D341Med (cell line): Measurements from ENCODE around the gene PRKN.
A peak's percentile ranks its signal among the peaks of the same experiment; 100 is the strongest.

Source experiments
- DNase-seq: peaks from one replicate; pipeline ENCODE4 v3.0.0; 2012; ENCODE audit warnings: low spot score

PRKN gene

DNA sequence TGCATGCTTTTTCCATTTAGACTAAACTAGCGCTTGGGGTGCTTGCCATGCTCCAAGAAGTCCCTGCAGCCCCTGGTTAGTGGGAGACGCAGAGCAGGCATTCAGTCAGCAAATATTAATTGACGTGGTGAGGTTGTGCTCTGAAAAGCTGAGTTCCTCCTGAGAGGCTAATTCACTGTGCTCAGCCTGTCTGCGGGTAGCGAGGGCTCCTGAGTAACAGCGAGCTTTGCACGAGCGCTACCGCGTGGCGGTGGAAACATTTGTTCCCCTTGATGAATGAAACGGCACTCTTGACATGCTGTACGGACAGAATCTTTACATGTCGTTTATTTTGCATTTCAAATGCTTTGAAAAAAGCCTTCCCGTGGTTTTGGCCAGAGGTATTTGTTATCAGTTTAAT is 1283.1 kb downstream of the PRKN start:
- no peak for DNase-seq

DNA sequence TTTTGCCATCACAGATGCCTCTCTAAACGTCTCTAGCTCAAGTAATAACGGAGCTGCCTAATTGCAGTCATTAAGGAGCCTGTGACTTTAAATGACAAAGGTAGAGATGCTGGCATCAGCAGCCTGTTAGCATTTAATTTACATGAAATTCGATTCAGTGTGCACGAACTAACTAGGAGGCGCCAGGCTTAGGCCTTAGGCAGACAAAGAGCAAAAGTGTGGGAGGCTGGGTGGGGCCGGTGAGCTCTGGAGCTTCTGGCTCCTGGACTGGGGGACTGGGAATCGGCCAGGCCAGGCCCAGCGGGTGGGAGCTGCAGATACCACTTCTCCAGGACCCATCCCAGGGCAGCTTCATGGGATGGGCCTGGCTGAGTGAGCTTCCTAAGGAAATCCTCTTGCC is 1283.7 kb downstream of the PRKN start:
- DNase-seq = no peak

DNA sequence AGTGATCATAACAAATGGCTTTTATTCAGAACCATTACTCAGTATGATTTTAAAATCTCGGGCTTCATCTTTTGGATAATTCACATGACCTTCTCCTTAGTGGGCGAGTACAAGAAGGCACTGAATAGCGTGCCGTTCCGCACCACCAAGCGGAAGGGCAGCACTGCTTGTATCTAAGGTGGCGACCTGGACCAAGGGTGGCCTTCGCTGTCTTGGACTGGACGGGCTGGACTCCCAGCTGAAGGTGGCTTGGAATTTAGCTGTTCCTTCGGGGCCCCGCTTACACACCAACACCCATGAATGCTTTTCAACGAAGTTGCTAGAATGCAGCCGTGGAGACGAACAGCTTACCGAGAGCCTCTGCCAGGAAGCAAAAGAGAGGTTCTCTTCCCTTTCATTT is 1285.1 kb downstream of the PRKN start:
- DNase-seq = no peak

DNA sequence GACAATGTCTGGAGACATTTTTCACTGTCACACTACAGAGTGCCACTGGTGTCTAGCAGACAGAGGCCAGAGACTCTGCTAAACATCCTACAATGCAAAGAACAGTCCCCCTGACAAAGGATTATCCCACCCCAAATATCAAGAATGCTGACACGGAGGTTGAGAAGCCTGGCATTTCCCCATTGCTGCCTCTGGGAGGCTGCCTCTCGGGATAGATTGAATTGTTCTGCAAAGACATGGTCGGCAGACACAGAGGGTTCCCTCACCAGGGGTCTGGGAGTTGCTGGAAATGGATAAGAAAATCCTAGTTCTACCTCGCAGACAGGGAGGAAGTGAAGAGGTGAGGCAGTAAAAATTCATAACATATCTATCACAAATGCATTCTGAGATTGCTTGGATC is 1287.3 kb downstream of the PRKN start:
- DNase-seq = no peak

DNA sequence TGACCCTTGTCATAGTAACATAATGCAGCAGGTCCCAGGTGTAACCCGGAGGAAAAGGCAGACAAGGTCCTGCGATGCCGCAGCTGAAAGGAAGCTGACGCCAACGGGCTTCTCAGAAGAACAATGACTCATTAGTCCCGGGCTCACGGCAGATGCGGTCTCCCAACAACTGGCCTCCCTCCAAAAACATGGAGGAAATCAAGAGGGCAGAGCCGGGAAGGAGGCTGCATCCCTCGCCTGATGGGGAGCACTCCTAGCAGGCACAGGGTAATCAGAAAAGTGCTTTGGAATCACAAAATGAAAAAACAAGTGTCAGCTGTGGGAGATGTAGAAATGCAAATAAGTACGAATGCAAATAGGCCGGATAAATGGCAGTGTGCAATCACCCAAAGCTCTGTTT is 1288.5 kb downstream of the PRKN start:
- DNase-seq = no peak

DNA sequence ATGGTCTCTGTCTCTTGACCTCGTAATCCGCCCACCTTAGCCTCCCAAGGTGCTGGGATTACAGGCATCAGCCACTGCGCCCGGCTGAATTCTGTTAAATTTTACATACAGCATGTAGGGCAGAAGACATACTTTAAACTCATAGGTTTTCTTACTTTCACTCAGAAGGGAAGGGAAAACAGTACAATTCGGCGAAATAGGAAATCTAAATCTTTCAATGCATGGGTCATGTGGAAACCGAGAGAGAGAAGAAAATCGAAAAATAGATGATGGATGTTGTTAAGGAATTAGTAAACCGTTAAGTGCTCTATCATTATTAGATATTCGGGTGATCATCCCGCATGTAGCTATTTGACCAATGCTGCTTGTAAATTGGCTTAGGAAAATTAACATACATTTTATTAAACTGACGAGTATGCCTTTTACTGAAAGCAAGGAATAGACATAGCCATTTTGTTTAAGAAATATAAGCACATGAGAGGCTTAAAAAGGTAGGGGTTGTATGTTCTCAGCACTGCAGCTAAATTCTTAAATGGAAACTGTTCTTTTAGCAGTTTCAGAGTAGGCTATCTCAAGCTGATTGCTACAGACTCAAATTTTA is 1289.0 kb downstream of the PRKN start:
- DNase-seq = no peak

DNA sequence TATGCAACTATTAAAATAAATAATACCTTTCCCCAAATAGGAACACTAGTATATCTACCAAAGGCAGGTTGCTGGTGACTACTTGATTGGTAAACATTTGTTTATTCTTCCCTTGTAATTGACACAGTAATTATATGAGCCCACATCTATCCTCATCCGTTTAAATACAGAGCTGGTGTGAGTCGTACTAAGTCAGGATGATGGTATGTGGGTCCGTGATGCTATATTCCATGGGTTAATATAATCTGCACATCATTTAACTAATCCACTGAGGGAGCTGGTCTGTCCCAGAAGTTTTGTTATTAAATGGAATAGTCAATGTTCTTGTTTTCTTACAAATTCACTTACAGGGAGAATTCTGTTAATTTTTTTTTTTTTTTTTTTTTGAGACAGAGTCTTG is 1289.7 kb downstream of the PRKN start:
- DNase-seq = no peak

DNA sequence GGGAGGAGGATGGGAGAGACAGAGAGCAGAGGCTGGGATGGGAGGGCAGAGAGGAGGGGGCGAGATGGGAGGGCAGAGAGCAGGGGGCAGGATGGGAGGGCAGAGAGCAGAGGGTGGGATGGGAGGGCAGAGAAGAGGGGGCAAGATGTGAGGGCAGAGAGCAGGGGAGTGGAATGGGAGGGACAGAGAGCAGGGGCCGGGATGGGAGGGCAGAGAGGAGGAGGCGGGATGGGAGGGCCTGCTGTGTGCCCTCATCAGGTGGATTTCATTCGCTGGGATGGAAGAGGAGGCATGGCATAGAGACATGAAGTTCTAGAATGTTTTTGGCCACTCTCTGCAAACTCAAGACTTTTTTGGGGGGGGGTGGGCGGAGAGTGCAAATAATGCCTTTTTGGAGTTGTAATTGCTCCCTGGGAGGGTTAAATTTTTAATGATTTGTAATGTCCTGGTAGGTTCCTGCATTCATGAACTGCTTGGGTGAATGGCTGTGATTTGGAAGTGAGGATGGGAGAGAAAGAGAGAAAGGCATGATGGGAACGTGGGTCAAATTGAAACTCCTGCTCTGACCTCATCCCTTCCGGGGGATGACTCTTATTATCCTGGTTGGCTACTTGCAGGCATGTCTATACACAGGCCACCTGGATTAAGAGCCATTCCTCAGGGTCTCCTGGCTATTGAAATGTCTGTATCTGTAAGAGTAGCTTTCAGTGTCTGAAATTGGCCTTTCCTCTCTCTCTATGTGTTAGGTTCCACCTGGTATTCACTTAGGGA is 1291.3 kb downstream of the PRKN start:
- DNase-seq = no peak

DNA sequence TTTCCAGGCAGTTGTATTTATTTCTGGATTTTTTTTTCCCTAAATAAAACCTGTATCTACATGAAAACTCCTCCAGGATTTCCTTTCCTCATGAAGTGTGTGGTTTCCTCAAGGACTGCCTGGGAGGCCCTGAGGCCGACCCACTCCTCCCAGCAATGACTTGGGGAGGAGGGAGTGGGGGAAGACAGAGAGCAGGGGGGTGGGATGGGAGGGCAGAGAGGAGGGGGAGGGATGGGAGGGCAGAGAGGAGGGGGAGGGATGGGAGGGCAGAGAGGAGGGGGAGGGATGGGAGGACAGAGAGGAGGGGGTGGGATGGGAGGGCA is 1291.9 kb downstream of the PRKN start:
- DNase-seq = no peak

DNA sequence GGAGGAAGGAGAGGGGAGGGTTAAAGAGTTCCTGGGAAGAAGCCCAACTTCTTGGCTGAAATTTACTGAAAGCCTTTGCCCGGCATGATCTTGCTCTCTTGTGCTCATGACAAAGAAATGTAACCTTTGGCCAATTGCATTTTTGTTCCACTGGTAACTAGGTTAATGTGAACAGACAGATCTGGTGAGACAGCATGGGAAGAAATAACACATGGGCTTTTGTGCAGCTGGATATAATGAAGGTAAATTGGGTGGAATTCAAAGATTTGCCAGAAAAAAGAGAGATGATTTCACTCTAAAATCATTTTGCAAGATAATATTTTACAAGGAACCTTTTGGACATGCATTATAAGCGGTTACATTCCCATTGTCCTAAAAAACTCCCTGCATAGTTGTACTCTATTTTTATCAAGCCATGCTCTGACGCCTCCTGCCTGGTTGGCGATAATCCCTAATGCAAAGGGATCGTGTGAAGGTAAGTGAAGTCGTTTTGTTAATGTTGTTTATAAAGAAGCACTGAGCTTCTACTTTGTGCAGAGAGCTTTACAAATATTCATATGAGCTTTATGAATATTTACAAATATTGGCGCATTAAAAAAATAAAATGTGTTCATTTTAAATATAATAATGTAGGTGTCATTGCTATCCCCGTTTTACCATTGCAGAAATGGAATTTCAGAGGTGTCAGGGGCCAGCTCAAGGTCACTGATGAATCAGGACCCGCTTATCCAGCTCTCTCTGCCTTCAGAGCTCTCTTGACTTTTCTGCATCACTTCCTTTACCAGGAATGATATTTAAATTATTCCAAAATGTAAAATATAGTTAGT is 1292.4 kb downstream of the PRKN start:
- DNase-seq = no peak

DNA sequence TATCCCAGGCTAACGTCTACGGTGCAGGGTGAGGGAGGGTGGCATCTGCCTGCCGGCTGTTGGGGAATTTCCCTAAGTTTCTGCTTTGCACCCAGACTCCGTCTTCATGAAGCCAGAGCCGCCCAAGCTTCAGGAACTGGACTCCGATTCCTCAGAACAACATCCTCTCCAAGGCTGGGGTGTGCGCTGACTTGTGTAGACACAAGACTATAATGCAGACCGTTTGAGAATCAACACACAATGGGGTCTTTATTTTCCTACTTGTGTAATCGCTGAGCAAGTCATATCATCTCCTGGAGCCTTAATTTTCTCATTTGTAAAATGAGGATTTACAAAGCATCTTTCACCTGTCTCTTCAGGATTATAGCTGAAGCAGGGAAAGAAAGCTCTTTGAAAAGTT is 1293.2 kb downstream of the PRKN start:
- DNase-seq = no peak

DNA sequence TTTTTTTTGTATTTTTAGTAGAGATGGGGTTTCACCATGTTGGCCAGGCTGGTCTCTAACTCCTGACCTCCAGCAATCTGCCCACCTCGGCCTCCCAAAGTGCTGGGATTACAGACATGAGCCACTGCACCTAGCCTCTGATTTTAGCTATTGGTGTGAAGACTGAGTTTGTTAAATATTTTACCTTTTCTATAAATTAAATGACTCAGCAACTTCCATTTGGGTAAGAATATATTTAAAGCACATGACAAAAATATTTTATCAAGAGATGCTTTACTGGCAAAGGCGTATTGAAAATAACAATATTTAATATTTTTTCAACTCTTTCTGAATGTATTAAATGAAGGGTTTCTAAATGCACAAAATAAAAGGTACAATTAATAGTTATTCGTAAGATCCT is 1295.0 kb downstream of the PRKN start:
- no peak for DNase-seq

DNA sequence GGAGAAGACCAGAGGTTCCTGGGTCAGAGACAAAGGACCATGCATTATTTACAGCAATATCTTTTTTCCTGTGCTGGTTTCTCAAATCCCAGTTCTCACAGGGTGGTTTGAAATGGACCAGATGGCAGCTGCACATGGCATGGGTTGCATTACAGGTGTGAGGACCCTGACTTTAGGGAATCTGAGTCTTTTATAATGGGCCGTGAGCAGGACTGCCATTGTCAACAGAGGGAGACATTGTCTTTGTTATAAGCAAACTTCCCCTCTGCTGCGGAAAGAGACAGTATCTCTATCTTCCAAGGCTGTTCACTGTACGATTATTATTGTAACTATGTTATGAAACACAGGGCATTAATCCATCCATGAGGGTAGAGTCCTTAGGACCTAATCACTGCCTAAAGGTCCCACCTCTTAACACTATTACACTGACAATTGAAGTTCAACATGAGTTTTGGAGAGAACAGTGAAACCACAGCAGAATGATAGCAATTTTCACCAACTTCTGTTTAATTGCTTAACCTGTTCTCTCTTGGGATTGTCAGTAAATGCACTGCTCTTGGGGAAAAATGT is 1297.6 kb downstream of the PRKN start:
- DNase-seq = no peak

DNA sequence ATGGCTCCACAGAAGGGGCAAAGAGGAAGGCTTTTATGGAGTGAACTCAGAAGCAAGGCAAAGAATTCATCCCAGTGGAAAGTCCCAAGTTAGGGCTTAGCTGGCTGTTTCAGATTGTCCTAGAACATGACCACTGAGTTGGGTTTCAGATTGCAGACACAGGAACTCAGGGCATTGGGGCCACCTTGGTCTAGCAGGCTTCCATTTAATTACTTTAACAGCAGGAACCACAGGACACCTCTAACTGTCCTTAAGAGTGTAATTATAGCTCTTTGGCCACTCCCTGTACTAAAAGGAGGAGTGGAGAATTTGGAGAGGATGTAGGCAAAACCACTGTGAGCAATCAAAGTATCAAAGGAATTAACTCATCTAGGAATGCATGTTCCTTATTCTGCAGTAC is 1303.1 kb downstream of the PRKN start:
- DNase-seq = no peak

DNA sequence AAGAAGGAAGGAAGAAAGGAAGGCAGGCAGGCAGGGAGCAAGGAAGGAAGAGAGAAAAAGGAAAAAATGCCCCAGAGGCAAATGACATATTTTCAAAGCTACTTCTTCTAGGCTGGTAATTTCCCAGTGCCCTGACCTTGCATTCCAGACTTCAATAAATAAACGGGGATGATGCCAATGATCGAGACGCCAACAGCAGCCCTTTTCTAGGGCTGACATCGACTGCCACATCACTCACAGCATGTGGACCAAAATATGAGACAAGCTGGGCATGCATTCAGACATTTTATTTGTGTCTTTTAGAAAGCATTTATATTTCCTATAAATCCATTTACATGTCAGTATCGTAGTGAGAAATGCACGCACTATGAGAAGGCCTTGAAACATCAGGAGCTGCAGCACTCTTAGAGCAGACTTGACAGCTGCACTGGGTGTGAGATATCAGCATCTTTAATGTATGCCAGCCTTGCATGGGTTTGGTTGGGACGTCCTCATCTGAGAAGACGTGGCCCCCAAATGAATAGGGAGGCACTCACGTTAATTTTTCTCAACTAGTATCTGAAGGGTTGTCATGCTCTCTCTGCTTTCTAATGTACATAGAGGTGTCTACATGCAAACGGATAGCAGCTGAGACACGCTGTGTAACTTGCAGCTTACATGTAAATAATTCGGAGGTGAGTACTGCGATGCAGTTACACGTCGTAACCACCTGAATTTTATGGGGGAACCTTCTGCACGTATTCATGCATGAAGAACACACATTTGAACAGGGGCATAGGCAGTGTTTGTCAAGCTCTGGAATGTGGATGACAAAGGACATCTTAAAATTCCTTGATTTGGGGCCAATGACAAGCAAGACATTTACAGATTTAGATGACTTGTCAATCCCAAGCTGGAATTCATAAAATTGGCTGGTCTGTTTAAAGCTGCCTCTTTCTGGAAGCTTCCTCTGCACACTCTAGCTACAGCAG is 1304.6 kb downstream of the PRKN start:
- DNase-seq = no peak

DNA sequence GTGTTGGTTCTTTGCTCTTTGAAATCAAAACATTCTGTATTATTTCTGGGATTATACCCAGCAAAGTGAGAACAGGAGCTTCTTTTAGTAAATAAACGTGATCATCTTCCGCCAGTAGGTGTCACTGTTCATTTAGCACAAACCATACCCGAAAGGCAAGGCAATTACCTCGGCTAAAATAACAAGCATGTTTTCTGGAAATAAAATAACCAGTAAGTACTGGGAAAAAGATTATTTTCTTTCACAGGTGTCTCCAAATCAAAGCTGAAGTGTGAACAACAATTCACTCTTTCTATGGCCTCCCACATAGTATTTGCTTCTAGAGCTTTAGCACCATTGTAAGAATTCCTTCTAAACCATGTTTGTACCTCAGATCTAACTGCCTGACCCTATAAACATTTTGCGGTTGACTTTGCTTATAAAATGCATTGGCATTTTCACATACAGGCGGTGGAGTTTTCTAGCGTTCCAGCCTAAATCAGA is 1309.1 kb downstream of the PRKN start:
- DNase-seq = peak; percentile 58

DNA sequence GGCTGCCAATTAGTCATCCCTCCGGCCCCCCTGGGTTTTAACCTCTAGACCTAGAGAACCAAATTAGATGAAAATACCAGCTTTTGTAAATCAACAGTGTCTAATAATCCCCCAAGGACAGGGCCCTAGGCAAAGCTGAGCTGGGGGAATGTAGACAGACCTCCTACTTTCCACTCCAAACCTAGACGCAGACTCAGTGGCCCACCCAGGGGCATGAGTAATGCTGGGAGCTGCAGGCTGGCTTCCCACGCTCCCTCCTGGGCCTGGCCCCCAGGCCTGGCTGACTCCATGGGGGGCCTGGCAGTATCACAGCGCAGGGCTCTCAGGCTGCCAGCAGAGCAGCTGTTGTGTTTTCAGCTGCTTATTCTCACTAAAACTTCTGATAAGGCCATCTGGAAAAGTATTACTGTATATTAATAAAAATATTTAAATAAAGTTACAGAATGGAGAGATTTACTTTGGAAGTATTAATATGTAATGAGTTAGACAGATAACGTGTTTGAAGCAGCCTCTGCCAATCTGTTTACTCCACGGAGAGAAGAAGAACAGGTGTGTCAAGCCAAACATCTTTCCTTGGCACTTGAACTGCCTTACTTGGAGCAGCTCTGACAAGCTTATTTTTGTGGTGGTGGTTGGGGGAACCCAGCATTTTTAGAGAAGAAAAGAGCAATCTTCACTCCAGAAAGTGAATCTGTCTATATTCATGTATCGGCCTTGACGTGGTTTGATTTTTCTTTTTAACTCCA is 1309.7 kb downstream of the PRKN start:
- no peak for DNase-seq

DNA sequence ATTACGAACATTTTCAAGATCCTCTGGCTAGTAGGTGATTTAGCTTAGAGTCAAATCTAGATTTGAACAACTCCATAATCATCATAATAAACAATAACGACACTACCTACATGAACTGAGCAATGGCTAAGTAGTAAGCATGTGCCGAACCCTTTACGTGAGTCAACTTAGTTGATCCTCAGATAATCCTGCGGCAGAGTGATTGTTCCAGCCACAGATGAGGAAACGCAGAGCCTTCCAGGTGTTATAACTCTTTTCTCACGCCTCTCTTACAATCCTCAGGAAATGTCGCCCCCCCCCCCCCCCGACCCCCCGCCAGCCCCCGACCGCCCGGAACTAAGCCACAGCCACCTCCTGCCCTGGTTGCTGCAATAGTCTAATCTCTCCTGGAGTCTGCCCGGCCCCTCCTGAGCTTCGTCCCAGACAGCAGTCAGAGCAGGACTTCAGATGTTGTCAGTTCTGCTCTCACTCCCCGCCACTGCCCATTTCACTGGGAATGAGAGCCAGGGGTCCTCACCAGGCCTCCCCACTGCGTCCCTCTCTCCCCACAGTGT is 1312.2 kb downstream of the PRKN start:
- DNase-seq = no peak

DNA sequence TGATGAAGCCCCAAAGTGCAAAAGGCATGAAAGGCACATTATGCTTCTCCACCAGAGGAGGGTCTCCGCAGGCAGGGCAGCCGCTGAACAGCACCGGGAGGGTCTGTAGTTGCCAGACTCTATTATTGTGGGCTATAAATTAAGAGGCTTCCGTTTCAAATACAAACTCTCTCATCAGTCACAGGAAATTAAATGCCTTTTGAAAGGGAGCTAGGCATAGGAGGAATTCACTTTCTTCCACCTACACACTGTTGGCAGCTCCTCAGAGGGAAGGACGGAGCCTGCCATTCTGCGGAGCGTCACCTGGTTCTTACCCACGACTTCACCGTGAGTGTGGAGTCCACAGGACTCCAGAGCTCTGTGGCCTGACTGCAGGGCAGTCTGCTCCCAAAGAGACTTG is 1312.9 kb downstream of the PRKN start:
- DNase-seq = no peak

DNA sequence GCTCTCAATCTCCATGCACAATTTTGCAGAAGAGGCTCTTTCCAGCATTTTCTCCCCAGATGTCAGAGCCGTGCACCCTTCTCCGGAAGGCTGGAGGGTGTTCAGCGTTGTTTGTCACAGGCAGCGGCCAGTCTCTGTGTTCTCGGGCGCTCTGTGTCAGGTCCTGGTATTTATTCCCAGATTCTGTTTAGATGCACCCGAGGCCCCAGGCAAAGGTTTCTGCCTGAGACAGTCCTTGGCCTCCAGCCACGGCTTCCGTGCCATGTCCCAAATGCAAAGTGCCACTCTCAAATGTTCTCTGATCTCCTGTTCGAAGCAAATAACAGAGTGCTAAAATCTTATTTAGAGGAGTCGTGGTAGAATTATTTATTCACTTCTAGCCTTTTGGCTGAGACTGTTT is 1313.4 kb downstream of the PRKN start:
- no peak for DNase-seq

DNA sequence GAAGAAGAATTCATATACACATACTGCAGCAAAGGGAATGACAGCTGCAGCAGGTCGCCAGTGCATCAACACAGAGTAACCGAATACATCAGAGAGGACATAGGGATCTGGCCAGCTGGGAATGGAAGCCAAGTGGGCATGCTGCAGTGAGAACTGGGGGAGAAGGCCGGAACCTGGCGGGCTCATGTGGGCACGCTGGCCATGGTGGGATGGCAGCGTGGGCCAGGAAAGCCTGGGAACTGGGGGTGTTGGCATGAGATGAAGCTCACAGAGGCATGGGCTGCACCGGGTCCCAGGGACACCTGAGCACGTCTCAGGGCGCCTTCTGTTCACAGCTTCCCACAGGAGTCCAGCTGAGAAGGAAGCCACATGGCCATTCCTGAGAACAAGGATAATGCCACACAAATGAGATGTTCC is 1314.2 kb downstream of the PRKN start:
- DNase-seq = no peak
